ENCODE measurements around the gene RETREG1.

RETREG1 gene

GRCh38 chr5:16616536-16617273 lies at the start of gene RETREG1:
TSS of gene RETREG1 (minus strand) at chr5:16616997. CDS start at chr5:16616971, 26 bp downstream.
- DNase-seq (ENCODE audit: low read depth): no peak
- TF ChIP-seq, protein P1, sequence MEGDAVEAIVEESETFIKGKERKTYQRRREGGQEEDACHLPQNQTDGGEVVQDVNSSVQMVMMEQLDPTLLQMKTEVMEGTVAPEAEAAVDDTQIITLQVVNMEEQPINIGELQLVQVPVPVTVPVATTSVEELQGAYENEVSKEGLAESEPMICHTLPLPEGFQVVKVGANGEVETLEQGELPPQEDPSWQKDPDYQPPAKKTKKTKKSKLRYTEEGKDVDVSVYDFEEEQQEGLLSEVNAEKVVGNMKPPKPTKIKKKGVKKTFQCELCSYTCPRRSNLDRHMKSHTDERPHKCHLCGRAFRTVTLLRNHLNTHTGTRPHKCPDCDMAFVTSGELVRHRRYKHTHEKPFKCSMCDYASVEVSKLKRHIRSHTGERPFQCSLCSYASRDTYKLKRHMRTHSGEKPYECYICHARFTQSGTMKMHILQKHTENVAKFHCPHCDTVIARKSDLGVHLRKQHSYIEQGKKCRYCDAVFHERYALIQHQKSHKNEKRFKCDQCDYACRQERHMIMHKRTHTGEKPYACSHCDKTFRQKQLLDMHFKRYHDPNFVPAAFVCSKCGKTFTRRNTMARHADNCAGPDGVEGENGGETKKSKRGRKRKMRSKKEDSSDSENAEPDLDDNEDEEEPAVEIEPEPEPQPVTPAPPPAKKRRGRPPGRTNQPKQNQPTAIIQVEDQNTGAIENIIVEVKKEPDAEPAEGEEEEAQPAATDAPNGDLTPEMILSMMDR (IDR thresholded peaks at IDR 0.05; ENCODE audit: low read length, missing control alignments): no peak
- peak within 1 kb of the TSS; percentile 39 for H3K4me3 ChIP-seq (replicated peaks; ENCODE audit: low read depth, low read length)

- TF ChIP-seq, protein P1 (IDR thresholded peaks at IDR 0.05; ENCODE audit: low read length, missing control alignments): no peak
- DNase-seq (ENCODE audit: low read depth): no peak
- H3K4me3 ChIP-seq (replicated peaks; ENCODE audit: low read depth, low read length): no peak overlapping the region
These were observed 49.5 kb upstream of the RETREG1 start for GRCh38 chr5:16666130-16666882.

DNA sequence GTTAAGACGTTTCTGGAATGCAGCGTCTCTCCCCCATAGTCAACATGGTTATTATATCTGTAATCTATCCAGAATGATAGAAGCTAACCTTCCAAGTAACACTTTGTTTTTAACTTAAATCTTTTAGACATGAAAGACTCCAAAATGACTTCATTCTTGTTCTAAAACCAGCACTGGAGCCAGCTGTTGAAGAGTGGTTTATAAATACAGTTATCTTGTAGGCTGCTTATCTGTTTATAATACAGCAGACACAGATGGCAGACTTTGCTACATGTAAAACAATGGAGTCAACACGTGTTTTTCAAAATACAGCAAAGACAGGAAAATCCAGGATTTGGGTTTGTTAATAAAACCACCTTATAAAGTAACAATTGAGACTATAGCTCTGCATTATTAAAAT lies 48.8 kb upstream of the RETREG1 start:
- peak; percentile 22 for DNase-seq (ENCODE audit: low read depth)
- TF ChIP-seq, protein P1 (IDR thresholded peaks at IDR 0.05; ENCODE audit: low read length, missing control alignments): no peak
- H3K4me3 ChIP-seq (replicated peaks; ENCODE audit: low read depth, low read length): no peak overlapping the region

DNA sequence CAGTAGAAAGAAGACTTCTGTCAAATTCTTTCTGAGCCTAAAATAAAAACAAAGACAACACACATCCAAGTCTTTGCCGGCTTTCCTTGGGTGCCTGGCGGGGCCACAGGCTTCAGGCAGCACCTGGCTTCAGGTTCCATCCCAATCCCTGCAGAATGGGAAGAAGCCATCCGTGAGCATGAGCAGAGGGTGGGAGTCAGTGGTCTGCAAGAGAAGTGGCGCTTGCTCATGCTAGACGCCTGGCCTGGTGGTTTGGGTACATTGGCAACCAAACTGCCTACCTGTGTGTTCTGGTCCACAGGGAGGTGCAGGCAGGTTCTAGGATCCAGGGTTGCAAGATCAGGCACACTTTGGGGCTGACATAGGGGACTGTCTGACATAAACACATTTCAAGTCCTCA lies 47.6 kb upstream of the RETREG1 start:
- no peak for DNase-seq (ENCODE audit: low read depth)
- TF ChIP-seq, protein P1 (IDR thresholded peaks at IDR 0.05; ENCODE audit: low read length, missing control alignments): no peak

GRCh38 chr5:16663840-16664239 lies 47.0 kb upstream of the RETREG1 start:
- H3K4me3 ChIP-seq (replicated peaks; ENCODE audit: low read depth, low read length): no peak overlapping the region
- no peak for DNase-seq (ENCODE audit: low read depth)
- TF ChIP-seq, protein P1 (IDR thresholded peaks at IDR 0.05; ENCODE audit: low read length, missing control alignments): no peak

More for the DNA sequence above, 47.6 kb upstream of the RETREG1 start:
- no peak overlapping the region for H3K4me3 ChIP-seq (replicated peaks; ENCODE audit: low read depth, low read length)

DNA sequence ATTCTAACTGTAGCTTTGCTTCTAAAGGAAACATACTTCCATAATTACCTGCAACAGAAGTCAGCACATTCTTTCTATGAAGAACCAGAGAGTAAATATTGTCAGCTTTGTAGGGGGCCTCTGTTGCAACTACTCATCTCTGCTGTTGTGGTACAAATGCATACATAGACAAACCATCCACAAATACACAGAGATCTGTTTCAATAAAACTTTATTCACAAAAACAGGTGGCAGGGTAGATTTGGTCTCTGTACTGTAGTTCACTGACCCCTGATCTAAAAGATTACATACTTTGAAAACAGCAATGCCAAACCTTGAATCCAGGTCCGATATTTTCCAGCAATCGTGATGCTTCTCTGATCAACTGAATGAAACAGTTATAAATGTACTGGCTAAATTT lies 44.9 kb upstream of the RETREG1 start:
- no peak overlapping the region for H3K4me3 ChIP-seq (replicated peaks; ENCODE audit: low read depth, low read length)
- TF ChIP-seq, protein P1 (IDR thresholded peaks at IDR 0.05; ENCODE audit: low read length, missing control alignments): no peak
- DNase-seq (ENCODE audit: low read depth): no peak
